ENCODE data around the gene TUT1. TPM values are rescaled to one million over a fixed set of nuclear protein-coding genes. Genes with fewer than 3 reads are reported as not detected.
"Not testable (repeated sequence)": the region's sequence is repeated elsewhere in the genome, so short reads cannot be mapped to it uniquely, and the experiment has no call there.

The TUT1 gene
- total and polyA plus RNA-seq, 7 donors: 5.3 to 16.8 (median 6.0) TPM

DNA sequence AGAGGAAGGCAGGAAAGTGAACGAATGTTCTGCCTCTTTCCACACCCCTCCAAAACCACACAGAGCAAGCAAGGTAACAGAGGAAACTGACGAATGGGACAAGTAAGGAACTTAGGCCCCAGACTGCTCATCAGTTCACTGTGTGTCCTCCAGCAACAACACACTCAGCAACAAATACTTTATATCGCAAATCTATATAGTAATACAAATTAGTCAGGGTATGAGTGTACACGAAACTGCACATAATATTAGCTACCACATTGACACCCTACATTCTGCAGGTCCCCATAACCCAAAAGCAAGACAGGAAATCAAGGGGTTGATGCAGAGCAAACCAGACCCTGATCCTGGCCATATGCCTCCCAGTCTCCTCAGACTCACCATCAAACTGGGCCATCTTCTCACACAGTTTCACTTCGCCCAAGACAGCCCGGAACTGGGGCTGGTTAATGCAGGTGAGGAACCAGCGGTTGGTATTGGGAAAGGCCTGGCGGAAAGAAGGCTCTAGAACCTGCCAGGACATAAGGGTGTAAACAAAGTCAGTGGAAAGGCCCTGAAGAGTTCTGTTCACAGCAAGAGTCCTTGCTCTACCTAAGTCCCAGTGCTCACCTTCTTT lies 24.2 kb downstream of the TUT1 start:
- intact Hi-C loops (cut with DNase I): no loop called here
- Histone ChIP-seq H3K9me3 (no peaks in the 10 kb centered on the region), H3K36me3 (peaks cover 16 to 100% (median 77%) of the 10 kb centered on the region in 4 donors), H3K4me1 (peaks cover 0 to 21% (median 2%) of the 10 kb centered on the region in 4 donors), H3K27ac (no peak overlapping the region), H3K27me3 (no peaks in the 10 kb centered on the region), H3K4me3 (no peak overlapping the region)
- TF ChIP-seq POLR2A (IDR thresholded peaks at IDR 0.05) (no peak), POLR2AphosphoS5 (IDR thresholded peaks at IDR 0.05) (no peak), EP300 (IDR thresholded peaks at IDR 0.05) (no peak)
- no peak for DNase-seq
- WGBS, 2 donors: 82 to 83% methylated on average over 8 of the region's 8 CpGs

- Histone ChIP-seq H3K36me3 (peaks cover 16 to 99% (median 69%) of the 10 kb centered on the region in 4 donors), H3K27ac (no peak overlapping the region), H3K4me3 (no peak overlapping the region), H3K27me3 (no peaks in the 10 kb centered on the region), H3K4me1 (peaks cover 0 to 14% (median 2%) of the 10 kb centered on the region in 4 donors), H3K9me3 (no peaks in the 10 kb centered on the region)
- intact Hi-C loops (cut with DNase I): no loop called here
- WGBS, 2 donors: 86 to 93% methylated on average over 8 of the region's 8 CpGs
- DNase-seq: no peak
- TF ChIP-seq EP300 (IDR thresholded peaks at IDR 0.05) (no peak), CTCF (IDR thresholded peaks at IDR 0.05) (no peak), POLR2A (IDR thresholded peaks at IDR 0.05) (no peak), POLR2AphosphoS5 (IDR thresholded peaks at IDR 0.05) (no peak)
Measured at GRCh38 chr11:62566247-62566646, 25.1 kb downstream of the TUT1 start.

DNA sequence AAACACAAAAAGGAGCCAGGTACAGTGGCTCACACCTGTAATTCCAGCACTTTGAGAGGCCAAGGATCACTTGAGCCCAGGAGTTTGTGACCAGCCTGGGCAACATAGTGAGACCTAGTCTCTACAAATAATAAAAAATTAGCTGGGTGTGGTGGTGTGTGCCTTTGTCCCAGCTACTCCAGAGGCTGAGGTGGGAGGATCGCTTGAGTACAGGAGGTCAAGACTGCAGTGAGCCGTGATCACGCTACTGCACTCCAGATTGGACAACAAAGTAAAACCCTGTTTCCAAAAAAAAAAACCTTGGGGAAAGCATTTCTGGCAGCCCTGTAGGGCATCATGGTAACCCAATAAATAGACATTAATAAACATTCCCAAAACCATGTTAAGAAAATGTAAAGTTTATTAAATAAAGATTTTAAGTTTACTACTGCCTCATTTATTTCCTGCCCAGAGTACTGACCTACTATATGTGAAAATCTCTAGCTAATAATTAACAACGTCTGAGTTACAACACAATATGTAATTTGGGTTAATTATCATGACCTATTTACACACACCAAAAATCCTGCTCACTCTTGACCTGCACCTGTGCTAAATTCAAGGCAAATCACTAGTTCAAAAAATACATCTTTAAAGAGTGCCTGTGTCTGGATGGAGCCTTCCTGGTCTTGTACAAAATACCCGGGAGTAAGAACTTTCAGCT lies 26.1 kb downstream of the TUT1 start:
- peaks cover 0 to 17% (median 12%) of the 10 kb centered on the region in 4 donors for H3K4me1 ChIP-seq
- no peak for TF ChIP-seq CTCF (IDR thresholded peaks at IDR 0.05)
- TF ChIP-seq POLR2A (IDR thresholded peaks at IDR 0.05): no peak
- no peak for TF ChIP-seq POLR2AphosphoS5 (IDR thresholded peaks at IDR 0.05)
- TF ChIP-seq EP300 (IDR thresholded peaks at IDR 0.05): no peak
- no peak overlapping the region for H3K4me3 ChIP-seq
- intact Hi-C loops (cut with DNase I): no loop called here
- no peak for DNase-seq
- WGBS, 2 donors: 48 to 80% methylated on average over 5 of the region's 5 CpGs
- H3K9me3 ChIP-seq: no peaks in the 10 kb centered on the region
- H3K36me3 ChIP-seq: peaks cover 12 to 89% (median 59%) of the 10 kb centered on the region in 4 donors
- no peaks in the 10 kb centered on the region for H3K27me3 ChIP-seq
- no peak overlapping the region for H3K27ac ChIP-seq

DNA sequence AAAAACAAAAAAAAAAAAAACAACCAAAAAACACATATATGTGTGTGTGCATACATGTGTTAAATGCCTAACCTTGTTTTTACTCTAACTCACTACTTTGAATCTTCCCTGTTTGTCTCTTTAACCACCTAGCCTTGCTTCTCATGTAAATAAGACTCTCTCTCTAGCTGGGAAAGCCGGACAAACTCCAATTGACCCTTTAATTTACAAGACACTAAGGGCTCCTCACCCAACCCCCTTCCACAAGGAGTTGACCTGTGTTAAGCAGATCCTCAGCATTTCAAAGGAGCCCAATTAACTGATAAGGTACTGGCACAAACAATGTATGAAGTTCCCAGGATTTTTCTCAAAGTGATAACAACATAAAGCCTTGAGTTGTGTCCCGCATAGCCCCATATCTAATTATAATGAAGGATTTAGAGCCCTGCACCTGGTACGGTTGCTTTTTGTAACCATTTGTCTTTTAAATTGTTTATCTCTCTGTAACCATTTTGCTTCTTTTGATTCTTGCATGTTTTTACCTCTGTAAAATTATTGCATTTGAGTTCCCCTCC lies 29.6 kb downstream of the TUT1 start:
- WGBS, 2 donors: 60 to 78% methylated on average over 3 of the region's 3 CpGs
- peaks cover 12 to 82% (median 48%) of the 10 kb centered on the region in 4 donors for H3K36me3 ChIP-seq
- intact Hi-C loops (cut with DNase I): loop anchor here (5.0 kb wide), 1 partner anchor 139 kb away; no protein-coding TSS in a partner anchor
- not testable (repeated sequence) for H3K27me3 ChIP-seq, H3K9me3 ChIP-seq, DNase-seq, H3K4me3 ChIP-seq
- peaks cover 0 to 34% (median 30%) of the 10 kb centered on the region in 4 donors for H3K4me1 ChIP-seq
- peak overlapping the region; percentile 82 to 100 (median 92) for H3K27ac ChIP-seq

DNA sequence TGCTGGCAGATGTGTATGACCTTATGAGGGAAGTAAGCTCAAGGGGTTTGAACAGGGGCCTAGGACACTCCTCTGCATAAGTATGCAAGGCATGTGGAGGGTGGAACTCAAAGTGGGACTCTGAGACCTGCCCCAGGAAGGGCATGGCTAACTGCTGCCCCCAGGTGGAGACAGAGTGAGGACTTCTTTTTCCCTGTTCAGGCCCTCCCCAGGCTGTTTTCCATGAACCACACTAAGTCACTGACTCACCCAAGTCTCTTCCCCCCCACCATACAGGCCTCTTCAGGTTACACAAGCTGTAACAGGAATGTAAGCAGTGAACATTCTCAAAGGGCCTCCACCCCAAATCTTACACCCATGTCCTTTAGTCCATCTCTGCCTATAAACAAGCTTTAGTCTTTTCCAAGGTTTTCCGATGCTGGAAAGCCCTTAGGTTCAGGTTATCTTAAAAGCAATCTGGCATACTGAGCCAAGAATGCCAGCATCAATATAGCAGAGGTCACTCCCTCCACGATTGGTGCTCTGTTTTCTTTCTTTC lies 30.7 kb downstream of the TUT1 start:
- Histone ChIP-seq H3K27me3 (no peaks in the 10 kb centered on the region), H3K36me3 (peaks cover 8 to 71% (median 38%) of the 10 kb centered on the region in 4 donors), H3K4me1 (peaks cover 0 to 45% (median 41%) of the 10 kb centered on the region in 4 donors), H3K27ac (peak overlapping the region; percentile 82 to 100 (median 92)), H3K4me3 (no peak overlapping the region), H3K9me3 (no peaks in the 10 kb centered on the region)
- intact Hi-C loops (cut with DNase I): loop anchor here (1.0 to 5.0 kb wide), 2 partner anchors 138 to 165 kb away; no protein-coding TSS in a partner anchor
- TF ChIP-seq POLR2A (IDR thresholded peaks at IDR 0.05): no peak
- TF ChIP-seq EP300 (IDR thresholded peaks at IDR 0.05): no peak
- TF ChIP-seq CTCF (IDR thresholded peaks at IDR 0.05): peak in 3 of 4 experiments; percentile 84 to 90 (median 86)
- TF ChIP-seq POLR2AphosphoS5 (IDR thresholded peaks at IDR 0.05): peak in 2 of 4 donors; percentile 46 to 59
- peak; percentile 97 for DNase-seq
- WGBS, 2 donors: 17 to 54% methylated on average over 2 of the region's 2 CpGs

GRCh38 chr11:62559626-62560025 lies 31.7 kb downstream of the TUT1 start:
- WGBS, 2 donors: 84 to 87% methylated on average over 5 of the region's 5 CpGs
- not testable (repeated sequence) for DNase-seq, H3K4me3 ChIP-seq, H3K27me3 ChIP-seq, H3K9me3 ChIP-seq
- Histone ChIP-seq H3K27ac (peak overlapping the region; percentile 82 to 100 (median 92)), H3K36me3 (peaks cover 8 to 60% (median 31%) of the 10 kb centered on the region in 4 donors), H3K4me1 (peaks cover 0 to 55% (median 51%) of the 10 kb centered on the region in 4 donors)
- intact Hi-C loops (cut with DNase I): loop anchor here (1.0 to 5.0 kb wide), 2 partner anchors 137 to 164 kb away; no protein-coding TSS in a partner anchor
